CD4-positive, alpha-beta T cell (primary cell): Measurements from ENCODE around the gene CENPP. TPM values are rescaled to one million over a fixed set of nuclear protein-coding genes. Genes with fewer than 3 reads are reported as not detected.

Source experiments
- ATAC-seq: fragments of 200-7000 bp; cut with Tn5 transposase; one replicate; pipeline ENCODE4 v1.10.0; 2022; ENCODE audit warnings: mild to moderate bottlenecking; ENCODE audit not compliant: poor library complexity
- CTCF ChIA-PET: fragments of 350-600 bp; sonication (Branson Sonifier 250); formaldehyde crosslinking; loops from one replicate; lab custom pipeline; 2021; ENCODE audit warnings: antibody characterized with exemption, inconsistent platforms; lab: Charles Lee
- POLR2A ChIA-PET: fragments of 350-600 bp; sonication (Branson Sonifier 250); formaldehyde crosslinking; loops from one replicate; lab custom pipeline; 2021; ENCODE audit warnings: antibody characterized with exemption, inconsistent platforms; lab: Charles Lee
- DNase-seq, 14 experiments: peaks; one replicate each; pipeline ENCODE4 v3.0.0-alpha.2; 2013 to 2020; ENCODE audit warnings: mixed read lengths in 2 of 14
- H3K27ac ChIP-seq, 2 donors: one replicate each; pipeline versions ENCODE4 v1.5.1 to v1.7.0; 2013; ENCODE audit warnings: low read length in 2 of 2, low read depth in 1 of 2, mild to moderate bottlenecking in 1 of 2
- H3K27me3 ChIP-seq, 2 experiments: 1 replicate in 1 of 2; 2 replicates in 1 of 2; pipeline versions ENCODE4 v1.6.1 to v1.7.0; 2013; ENCODE audit warnings: low read length in 2 of 2, control low read depth in 1 of 2, mild to moderate bottlenecking in 1 of 2, moderate library complexity in 1 of 2; ENCODE audit not compliant: insufficient read depth in 2 of 2, control insufficient read depth in 1 of 2
- H3K36me3 ChIP-seq: one replicate; pipeline ENCODE4 v1.6.1; 2013; ENCODE audit warnings: low read length, control low read depth; ENCODE audit not compliant: insufficient read depth
- H3K4me1 ChIP-seq: one replicate; pipeline ENCODE4 v1.6.1; 2013; ENCODE audit warnings: low read length, control low read depth; ENCODE audit not compliant: insufficient read depth
- H3K4me3 ChIP-seq: one replicate; pipeline ENCODE4 v1.5.1; 2013; ENCODE audit warnings: mild to moderate bottlenecking, low read length, moderate library complexity
- H3K9me3 ChIP-seq, 2 experiments: 1 replicate in 1 of 2; 2 replicates in 1 of 2; pipeline versions ENCODE4 v1.6.1 to v1.7.0; 2013; ENCODE audit warnings: low read length in 2 of 2, mild to moderate bottlenecking in 2 of 2, control low read depth in 1 of 2, moderate library complexity in 1 of 2; ENCODE audit not compliant: control insufficient read depth in 1 of 2, insufficient read depth in 1 of 2
- H3K27ac Mint-ChIP-seq: one replicate; pipeline ENCODE4 v1.8.0; 2020; ENCODE audit warnings: mixed read lengths
- H3K27me3 Mint-ChIP-seq: one replicate; pipeline ENCODE4 v1.8.0; 2021; ENCODE audit warnings: mixed read lengths
- H3K36me3 Mint-ChIP-seq: one replicate; pipeline ENCODE4 v1.8.0; 2021; ENCODE audit warnings: low read depth, mixed read lengths
- H3K4me1 Mint-ChIP-seq: one replicate; pipeline ENCODE4 v1.8.0; 2021; ENCODE audit warnings: low read depth, mixed read lengths
- H3K4me3 Mint-ChIP-seq: one replicate; pipeline ENCODE4 v1.8.0; 2020; ENCODE audit warnings: mild to moderate bottlenecking, mixed read lengths
- H3K9me3 Mint-ChIP-seq: one replicate; pipeline ENCODE4 v1.8.0; 2020; ENCODE audit warnings: mixed read lengths
- CTCF ChIP-seq: fragments of 200-600 bp; IDR thresholded peaks from one replicate; pipeline ENCODE4 v1.8.0; 2022; ENCODE audit warnings: antibody characterized with exemption, mild to moderate bottlenecking
- intact Hi-C, 2 experiments: fragments of 100-400 bp; cut with DNase I in 1 of 2; cut with micrococcal nuclease in 1 of 2; formaldehyde crosslinking; loops; one replicate each; pipeline versions ENCODE4 v1.15.1 to v1.9.0; 2023 to 2025; cut with DNase I, micrococcal nuclease
- total RNA-seq, 174 experiments: library from RNA in 2 of 174; stranded (reverse) in 2 of 174; gene quantifications; one replicate each; pipeline ENCODE4 v1.2.3 and lab custom pipeline; 2021 to 2026

Gene CENPP
- total RNA-seq, 2 experiments from 2014 or later = 4.8 TPM

- H3K4me1 Mint-ChIP-seq = no peaks in the 10 kb centered on the region
- no peak for TF ChIP-seq CTCF
- peaks cover 4% of the 10 kb centered on the region for H3K9me3 Mint-ChIP-seq
- no peaks in the 10 kb centered on the region for H3K36me3 ChIP-seq
- ChIA-PET CTCF (no interaction called here), POLR2A (no interaction called here)
- ATAC-seq (no peak), DNase-seq (peak in 1 of 14 experiments; percentile 17)
- intact Hi-C loops = no loop called here
- no peaks in the 10 kb centered on the region for H3K27me3 Mint-ChIP-seq
- no peaks in the 10 kb centered on the region for H3K4me1 ChIP-seq
- H3K36me3 Mint-ChIP-seq = peaks cover 25% of the 10 kb centered on the region
- H3K27me3 ChIP-seq = no peaks in the 10 kb centered on the region
- H3K27ac ChIP-seq = no peak overlapping the region
- no peak overlapping the region for H3K27ac Mint-ChIP-seq
- peaks cover 0 to 5% of the 10 kb centered on the region in 2 experiments for H3K9me3 ChIP-seq
- H3K4me3 ChIP-seq = no peak overlapping the region
- no peak overlapping the region for H3K4me3 Mint-ChIP-seq
Measured at GRCh38 chr9:92350740-92351133, 25.0 kb downstream of the CENPP start.

- CTCF ChIA-PET = no interaction called here
- Mint-ChIP-seq H3K27ac (no peak overlapping the region), H3K4me3 (no peak overlapping the region), H3K36me3 (peaks cover 46% of the 10 kb centered on the region), H3K9me3 (peaks cover 14% of the 10 kb centered on the region), H3K27me3 (no peaks in the 10 kb centered on the region), H3K4me1 (no peaks in the 10 kb centered on the region)
- Histone ChIP-seq H3K4me3 (no peak overlapping the region), H3K27ac (no peak overlapping the region), H3K9me3 (peaks cover 5 to 8% of the 10 kb centered on the region in 2 experiments), H3K36me3 (no peaks in the 10 kb centered on the region), H3K4me1 (no peaks in the 10 kb centered on the region), H3K27me3 (no peaks in the 10 kb centered on the region)
- POLR2A ChIA-PET = no interaction called here
- no peak for DNase-seq
- TF ChIP-seq CTCF = no peak
- ATAC-seq = no peak
- intact Hi-C loops = no loop called here
Measured at GRCh38 chr9:92353051-92353450, 27.3 kb downstream of the CENPP start.

GRCh38 chr9:92359394-92359995 is 33.7 kb downstream of the CENPP start:
- no peaks in the 10 kb centered on the region for H3K36me3 ChIP-seq
- TF ChIP-seq CTCF = no peak
- Mint-ChIP-seq H3K36me3 (peaks cover 44% of the 10 kb centered on the region), H3K4me1 (no peaks in the 10 kb centered on the region), H3K27ac (no peak overlapping the region), H3K27me3 (no peaks in the 10 kb centered on the region), H3K9me3 (peaks cover 13% of the 10 kb centered on the region), H3K4me3 (no peak overlapping the region)
- H3K27me3 ChIP-seq = no peaks in the 10 kb centered on the region
- intact Hi-C loops = no loop called here
- CTCF ChIA-PET = no interaction called here
- ATAC-seq = no peak
- H3K9me3 ChIP-seq = peaks cover 5 to 9% of the 10 kb centered on the region in 2 experiments
- DNase-seq = no peak
- H3K4me1 ChIP-seq = no peaks in the 10 kb centered on the region
- POLR2A ChIA-PET = no interaction called here
- H3K27ac ChIP-seq = no peak overlapping the region
- no peak overlapping the region for H3K4me3 ChIP-seq
